D721Med (cell line): ENCODE data around the gene CSRNP2.

Experiments used
- DNase-seq: peaks from one replicate; pipeline ENCODE4 v3.0.0; 2011; ENCODE audit warnings: low spot score; ENCODE audit not compliant: insufficient read length
- FAIRE-seq: peaks from 2 replicates; lab custom pipeline; 2011; peaks lifted over from hg19 to GRCh38; lab: Jason Lieb, UNC
- CTCF ChIP-seq: IDR thresholded peaks from 2 replicates; pipeline ENCODE4 v1.5.1; 2012; ENCODE audit warnings: mild to moderate bottlenecking, control low read depth; ENCODE audit not compliant: insufficient read depth; ENCODE audit errors: missing control alignments

CSRNP2 gene

DNA sequence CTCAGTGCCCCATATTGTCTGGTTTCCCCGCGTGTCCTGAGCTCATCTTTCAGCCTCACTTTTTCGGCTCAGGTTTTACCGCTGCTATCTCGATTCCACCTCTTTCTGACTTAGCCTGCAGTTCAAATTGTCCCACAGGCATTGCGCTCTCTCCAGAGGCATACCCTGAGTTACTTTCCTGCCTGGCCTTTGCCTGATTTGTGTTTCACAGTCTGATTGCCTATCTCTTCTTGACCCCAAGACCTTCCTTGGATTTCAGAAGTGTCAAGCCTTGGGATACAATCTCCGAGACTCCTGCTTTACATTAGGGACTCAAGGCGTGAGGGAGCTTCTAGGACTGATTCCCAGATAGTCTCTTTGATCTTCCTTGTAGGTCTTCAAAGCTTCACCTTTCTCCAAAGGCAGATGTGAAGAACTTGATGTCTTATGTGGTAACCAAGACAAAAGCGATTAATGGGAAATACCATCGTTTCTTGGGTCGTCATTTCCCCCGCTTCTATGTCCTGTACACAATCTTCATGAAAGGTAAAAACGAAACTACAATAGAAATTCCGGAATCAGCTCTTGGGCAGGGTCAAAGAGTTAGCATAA, 34.6 kb downstream of the CSRNP2 start:
- DNase-seq = no peak

DNA sequence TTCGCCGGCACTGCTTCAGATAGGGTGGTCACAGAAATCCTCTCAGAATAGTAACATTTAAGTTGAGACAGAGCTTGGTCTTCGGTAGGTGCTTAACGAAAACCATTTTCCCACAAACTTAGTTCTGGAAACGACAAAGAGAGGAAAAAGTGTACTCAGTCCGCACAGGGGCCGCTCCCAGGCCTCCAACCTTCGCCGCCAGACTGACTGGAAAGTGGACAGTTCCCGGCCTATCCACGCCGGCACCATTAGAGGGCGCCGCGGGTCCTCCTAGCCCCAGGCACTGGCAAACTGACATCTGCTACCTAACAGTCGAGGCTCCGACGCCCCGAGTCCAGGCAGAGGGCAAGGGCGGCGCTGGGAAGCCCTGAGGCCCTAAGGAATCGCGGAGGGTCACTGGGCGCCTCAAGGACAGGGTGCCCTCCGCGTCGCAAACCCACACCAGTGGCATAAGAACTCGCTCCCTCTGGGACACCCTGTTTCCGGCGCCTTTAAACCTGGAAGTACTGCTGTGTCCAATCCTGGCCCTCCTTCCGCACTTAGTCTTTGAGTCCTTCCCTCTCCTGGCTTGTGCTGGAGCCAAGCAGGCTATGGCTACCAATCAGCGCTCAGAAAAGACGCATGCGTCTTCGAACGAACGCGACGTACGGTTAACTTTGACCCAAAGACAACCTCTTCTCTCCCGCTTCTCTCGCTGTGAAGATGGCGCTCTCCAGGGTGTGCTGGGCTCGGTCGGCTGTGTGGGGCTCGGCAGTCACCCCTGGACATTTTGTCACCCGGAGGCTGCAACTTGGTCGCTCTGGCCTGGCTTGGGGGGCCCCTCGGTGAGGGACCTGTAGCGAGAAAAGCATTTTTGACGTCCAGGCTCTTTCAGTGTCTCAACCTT, 35.5 kb downstream of the CSRNP2 start, which contains the start of gene LETMD1:
Gene LETMD1 (plus strand): TSS at position 673 of the 886 bp plus-strand sequence. CDS start 30 bp downstream, at position 703.
- FAIRE-seq = peak; percentile 11
- TF ChIP-seq CTCF = peak; percentile 75
- DNase-seq = peak; percentile 91

More for the DNA sequence above, 34.6 kb downstream of the CSRNP2 start:
- FAIRE-seq = no peak
- TF ChIP-seq CTCF = no peak

- DNase-seq (no peak), FAIRE-seq (no peak)
- TF ChIP-seq CTCF = no peak
Measured at GRCh38 chr12:51036279-51036678, 47.1 kb downstream of the CSRNP2 start.

DNA sequence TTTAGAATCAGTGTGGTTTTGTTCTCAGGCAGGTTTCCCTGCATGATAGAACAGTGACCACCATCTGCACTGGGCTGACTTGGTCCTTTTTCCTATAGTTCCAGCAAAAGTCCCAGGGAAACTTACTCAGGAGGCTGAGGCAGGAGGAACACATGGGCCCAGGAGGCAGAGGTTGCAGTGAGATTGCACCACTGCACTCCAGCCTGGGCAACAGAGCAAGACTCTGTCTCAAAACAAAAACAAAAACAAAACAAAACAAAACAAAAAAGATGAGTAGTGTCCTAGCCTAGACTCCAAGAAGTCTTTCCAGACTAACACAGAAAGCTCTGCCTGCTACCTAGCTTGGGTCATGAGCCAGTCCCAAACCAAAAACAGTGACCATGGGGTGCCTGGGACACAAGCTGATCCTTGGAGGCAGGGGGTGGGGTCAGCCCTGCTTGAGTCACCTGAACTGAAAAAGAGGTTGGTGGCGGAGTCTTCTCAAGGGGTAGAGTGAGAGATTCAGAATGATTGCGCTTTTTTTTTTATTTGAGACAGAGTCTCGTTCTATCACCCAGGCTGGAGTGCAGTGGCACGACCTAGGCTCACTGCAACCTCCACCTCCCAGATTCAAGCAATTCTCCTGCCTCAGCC, 49.8 kb downstream of the CSRNP2 start:
- no peak for DNase-seq
- no peak for FAIRE-seq
- no peak for TF ChIP-seq CTCF

DNA sequence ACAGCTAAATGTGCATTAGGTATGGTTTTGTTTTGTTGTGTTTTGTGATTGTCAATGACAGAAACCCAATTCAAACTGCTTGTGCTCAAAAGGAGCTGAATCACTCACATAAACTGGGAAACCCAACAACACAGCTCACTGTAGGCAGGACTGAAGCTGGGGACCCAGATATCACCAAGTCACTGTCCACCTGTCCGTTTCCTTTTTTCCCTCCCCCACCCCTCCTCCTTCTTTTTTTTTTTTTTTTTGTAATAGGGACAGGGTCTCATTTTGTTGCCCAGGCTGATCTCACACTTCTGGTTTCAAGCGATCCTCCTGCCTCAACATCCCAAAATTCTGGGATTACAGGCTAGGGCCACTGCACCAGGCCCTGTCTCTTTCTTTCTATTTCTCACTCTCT, 50.3 kb downstream of the CSRNP2 start:
- FAIRE-seq (no peak), DNase-seq (no peak)
- no peak for TF ChIP-seq CTCF

- TF ChIP-seq CTCF = no peak
- FAIRE-seq = no peak
- DNase-seq = no peak
Measured at GRCh38 chr12:51028813-51029150, 54.6 kb downstream of the CSRNP2 start.
